ENCODE data around the gene SOX15.

GRCh38 chr17:7569571-7569970 is 20.3 kb downstream of the SOX15 start:
- TF ChIP-seq CTCF (IDR thresholded peaks at IDR 0.05) (no peak), POLR2A (IDR thresholded peaks at IDR 0.05) (no peak)

Data from Peyer's patch (tissue), 4 donors.